Cardiac fibroblast (primary cell): ENCODE measurements around the gene ANAPC10.

Source experiments
- DNase-seq, 2 donors: peaks; one replicate each; pipeline versions ENCODE4 v3.0.0 to v3.0.0-alpha.2; 2010; ENCODE audit warnings: low read depth in 2 of 2
- H3K4me3 ChIP-seq, 2 donors: replicated peaks in 1 of 2; 1 replicate in 1 of 2; 2 replicates in 1 of 2; pipeline ENCODE4 v1.5.1; 2011; ENCODE audit warnings: low read depth in 2 of 2, low read length in 2 of 2, mild to moderate bottlenecking in 2 of 2, moderate library complexity in 1 of 2
- CTCF ChIP-seq: IDR thresholded peaks from one replicate; pipeline ENCODE4 v1.5.1; 2011; ENCODE audit warnings: low read depth, mild to moderate bottlenecking, low read length, inconsistent platforms

ANAPC10 gene

GRCh38 chr4:145044341-145044740 is 53.7 kb downstream of the ANAPC10 start:
- no peak for TF ChIP-seq CTCF
- no peak overlapping the region for H3K4me3 ChIP-seq
- DNase-seq, result peak in 1 of 2 donors; percentile 62

- no peak for DNase-seq
- no peak for TF ChIP-seq CTCF
- H3K4me3 ChIP-seq, result no peak overlapping the region
Observed at GRCh38 chr4:145043306-145043705, 54.7 kb downstream of the ANAPC10 start.

GRCh38 chr4:145042601-145043285 is 55.3 kb downstream of the ANAPC10 start:
- H3K4me3 ChIP-seq, result no peak overlapping the region
- no peak for TF ChIP-seq CTCF
- DNase-seq, result no peak

- TF ChIP-seq CTCF, result no peak
- no peak overlapping the region for H3K4me3 ChIP-seq
- peak in 1 of 2 donors; percentile 24 for DNase-seq
Observed at GRCh38 chr4:145041378-145041777, 56.6 kb downstream of the ANAPC10 start.

GRCh38 chr4:145035494-145036136 is 62.4 kb downstream of the ANAPC10 start:
- no peak for TF ChIP-seq CTCF
- H3K4me3 ChIP-seq, result no peak overlapping the region
- no peak for DNase-seq

- DNase-seq, result peak; percentile 34 to 88
- TF ChIP-seq CTCF, result no peak
Observed at GRCh38 chr4:145034727-145035211, 63.2 kb downstream of the ANAPC10 start.

More at GRCh38 chr4:145034727-145035211, 63.2 kb downstream of the ANAPC10 start:
- no peak overlapping the region for H3K4me3 ChIP-seq
